ENCODE data around the gene GAREM1. TPM values are rescaled to one million over a fixed set of nuclear protein-coding genes. Genes with fewer than 3 reads are reported as not detected.

GAREM1 gene
- polyA plus RNA-seq, 1 of the 3 experiments (the other 2 are of a cell fraction) = 2.8 TPM

GRCh38 chr18:32328974-32329373 is 141.7 kb downstream of the GAREM1 start:
- Histone ChIP-seq H3K9me3 (no peaks in the 10 kb centered on the region), H3K4me3 (ENCODE audit: low read depth in 2 of 2, low read length in 1 of 2) (no peak overlapping the region), H3K4me2 (no peak overlapping the region), H3K4me1 (ENCODE audit: control insufficient read depth in 1 of 2, insufficient read depth in 2 of 2, low read depth in 1 of 2, low read length in 1 of 2) (peaks cover 0 to 5% of the 10 kb centered on the region in 2 experiments; a peak in 2 of 4 replicates), H3K27ac (ENCODE audit: low read depth in 2 of 2, low read length in 1 of 2) (peak overlapping the region in 1 of 2 experiments; percentile 76; a peak in 2 of 4 replicates), H3K36me3 (replicated peaks in 1 of 2; ENCODE audit: control insufficient read depth in 1 of 2, insufficient read depth in 2 of 2, low read length in 1 of 2) (no peaks in the 10 kb centered on the region), H4K20me1 (ENCODE audit: insufficient read depth) (no peaks in the 10 kb centered on the region), H3F3A (replicated peaks; ENCODE audit: insufficient read depth) (peaks cover 10% of the 10 kb centered on the region), H3K9ac (no peak overlapping the region), H3K79me2 (ENCODE audit: insufficient read depth) (no peaks in the 10 kb centered on the region), H3K27me3 (ENCODE audit: insufficient read depth) (no peaks in the 10 kb centered on the region), H2AFZ (ENCODE audit: low read depth) (no peak overlapping the region), H3K9me2 (no peaks in the 10 kb centered on the region)
- 98% methylated on average over 4 of the region's 4 CpGs for WGBS (ENCODE audit: low lambda C conversion rate)
- POLR2A ChIA-PET = no interaction called here
- CTCF ChIA-PET = interaction anchor here (1.4 to 1.9 kb wide), 4 partner anchors 9 to 179 kb away, joined by 3 to 9 read pairs (median 4); partner anchors contain the start of gene GAREM1
- no peak for DNase-seq
- TF ChIP-seq EZH2phosphoT487 (IDR thresholded peaks at IDR 0.05; ENCODE audit: borderline replicate concordance, low read depth) (no peak), GATA2 (CRISPR knock-in tag; IDR thresholded peaks at IDR 0.05) (no peak), MEF2A (IDR thresholded peaks at IDR 0.05; ENCODE audit: borderline replicate concordance, low read depth) (no peak), SMC3 (IDR thresholded peaks at IDR 0.05; ENCODE audit: low read depth, low read length) (no peak), JUND (IDR thresholded peaks at IDR 0.05) (no peak), NFIC (IDR thresholded peaks at IDR 0.05; ENCODE audit: borderline replicate concordance) (no peak)
- TF ChIP-seq, protein P1, sequence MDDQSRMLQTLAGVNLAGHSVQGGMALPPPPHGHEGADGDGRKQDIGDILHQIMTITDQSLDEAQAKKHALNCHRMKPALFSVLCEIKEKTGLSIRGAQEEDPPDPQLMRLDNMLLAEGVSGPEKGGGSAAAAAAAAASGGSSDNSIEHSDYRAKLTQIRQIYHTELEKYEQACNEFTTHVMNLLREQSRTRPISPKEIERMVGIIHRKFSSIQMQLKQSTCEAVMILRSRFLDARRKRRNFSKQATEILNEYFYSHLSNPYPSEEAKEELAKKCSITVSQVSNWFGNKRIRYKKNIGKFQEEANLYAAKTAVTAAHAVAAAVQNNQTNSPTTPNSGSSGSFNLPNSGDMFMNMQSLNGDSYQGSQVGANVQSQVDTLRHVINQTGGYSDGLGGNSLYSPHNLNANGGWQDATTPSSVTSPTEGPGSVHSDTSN (IDR thresholded peaks at IDR 0.05) = no peak
- TF ChIP-seq, protein P2, sequence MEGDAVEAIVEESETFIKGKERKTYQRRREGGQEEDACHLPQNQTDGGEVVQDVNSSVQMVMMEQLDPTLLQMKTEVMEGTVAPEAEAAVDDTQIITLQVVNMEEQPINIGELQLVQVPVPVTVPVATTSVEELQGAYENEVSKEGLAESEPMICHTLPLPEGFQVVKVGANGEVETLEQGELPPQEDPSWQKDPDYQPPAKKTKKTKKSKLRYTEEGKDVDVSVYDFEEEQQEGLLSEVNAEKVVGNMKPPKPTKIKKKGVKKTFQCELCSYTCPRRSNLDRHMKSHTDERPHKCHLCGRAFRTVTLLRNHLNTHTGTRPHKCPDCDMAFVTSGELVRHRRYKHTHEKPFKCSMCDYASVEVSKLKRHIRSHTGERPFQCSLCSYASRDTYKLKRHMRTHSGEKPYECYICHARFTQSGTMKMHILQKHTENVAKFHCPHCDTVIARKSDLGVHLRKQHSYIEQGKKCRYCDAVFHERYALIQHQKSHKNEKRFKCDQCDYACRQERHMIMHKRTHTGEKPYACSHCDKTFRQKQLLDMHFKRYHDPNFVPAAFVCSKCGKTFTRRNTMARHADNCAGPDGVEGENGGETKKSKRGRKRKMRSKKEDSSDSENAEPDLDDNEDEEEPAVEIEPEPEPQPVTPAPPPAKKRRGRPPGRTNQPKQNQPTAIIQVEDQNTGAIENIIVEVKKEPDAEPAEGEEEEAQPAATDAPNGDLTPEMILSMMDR (IDR thresholded peaks at IDR 0.05) = no peak
- TF ChIP-seq, protein P3, sequence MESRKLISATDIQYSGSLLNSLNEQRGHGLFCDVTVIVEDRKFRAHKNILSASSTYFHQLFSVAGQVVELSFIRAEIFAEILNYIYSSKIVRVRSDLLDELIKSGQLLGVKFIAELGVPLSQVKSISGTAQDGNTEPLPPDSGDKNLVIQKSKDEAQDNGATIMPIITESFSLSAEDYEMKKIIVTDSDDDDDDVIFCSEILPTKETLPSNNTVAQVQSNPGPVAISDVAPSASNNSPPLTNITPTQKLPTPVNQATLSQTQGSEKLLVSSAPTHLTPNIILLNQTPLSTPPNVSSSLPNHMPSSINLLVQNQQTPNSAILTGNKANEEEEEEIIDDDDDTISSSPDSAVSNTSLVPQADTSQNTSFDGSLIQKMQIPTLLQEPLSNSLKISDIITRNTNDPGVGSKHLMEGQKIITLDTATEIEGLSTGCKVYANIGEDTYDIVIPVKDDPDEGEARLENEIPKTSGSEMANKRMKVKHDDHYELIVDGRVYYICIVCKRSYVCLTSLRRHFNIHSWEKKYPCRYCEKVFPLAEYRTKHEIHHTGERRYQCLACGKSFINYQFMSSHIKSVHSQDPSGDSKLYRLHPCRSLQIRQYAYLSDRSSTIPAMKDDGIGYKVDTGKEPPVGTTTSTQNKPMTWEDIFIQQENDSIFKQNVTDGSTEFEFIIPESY (IDR thresholded peaks at IDR 0.05; ENCODE audit: borderline replicate concordance, low read depth) = no peak

DNA sequence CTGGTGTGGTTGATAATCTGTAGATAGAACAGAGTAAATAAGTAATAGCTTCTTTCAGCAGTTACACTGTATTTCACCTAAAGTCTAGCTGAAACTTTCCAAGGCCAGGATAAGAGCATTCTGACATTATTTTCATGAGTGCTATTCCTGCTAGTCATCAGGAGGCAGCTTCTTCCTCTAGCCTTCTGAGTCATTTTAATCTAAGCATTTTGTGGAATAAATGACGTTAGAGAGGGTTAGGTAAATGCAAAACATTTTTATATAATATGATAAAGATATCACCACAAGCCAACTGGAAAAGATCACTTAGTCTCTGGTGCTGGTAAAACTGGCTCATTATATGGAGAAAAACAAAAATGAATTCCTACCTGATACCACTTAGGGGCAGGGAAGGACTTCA is 142.3 kb downstream of the GAREM1 start:
- DNase-seq = no peak
- TF ChIP-seq EP300 (IDR thresholded peaks at IDR 0.05; ENCODE audit: borderline replicate concordance in 1 of 2, low read depth in 1 of 2, low read length in 1 of 2) = peak in 1 of 2 experiments; percentile 27; a peak in 1 of 4 replicates
- TF ChIP-seq SMC3 (IDR thresholded peaks at IDR 0.05; ENCODE audit: low read depth, low read length) = 0 out of 2 replicates have a peak, but pooled peaks have one; percentile 4
- TF ChIP-seq, protein P4, sequence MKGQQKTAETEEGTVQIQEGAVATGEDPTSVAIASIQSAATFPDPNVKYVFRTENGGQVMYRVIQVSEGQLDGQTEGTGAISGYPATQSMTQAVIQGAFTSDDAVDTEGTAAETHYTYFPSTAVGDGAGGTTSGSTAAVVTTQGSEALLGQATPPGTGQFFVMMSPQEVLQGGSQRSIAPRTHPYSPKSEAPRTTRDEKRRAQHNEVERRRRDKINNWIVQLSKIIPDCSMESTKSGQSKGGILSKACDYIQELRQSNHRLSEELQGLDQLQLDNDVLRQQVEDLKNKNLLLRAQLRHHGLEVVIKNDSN (IDR thresholded peaks at IDR 0.05; ENCODE audit: borderline replicate concordance, low read depth) = no peak
- no peak for TF ChIP-seq RXRA (IDR thresholded peaks at IDR 0.05; ENCODE audit: borderline replicate concordance, low read depth)
- TF ChIP-seq, protein P5, sequence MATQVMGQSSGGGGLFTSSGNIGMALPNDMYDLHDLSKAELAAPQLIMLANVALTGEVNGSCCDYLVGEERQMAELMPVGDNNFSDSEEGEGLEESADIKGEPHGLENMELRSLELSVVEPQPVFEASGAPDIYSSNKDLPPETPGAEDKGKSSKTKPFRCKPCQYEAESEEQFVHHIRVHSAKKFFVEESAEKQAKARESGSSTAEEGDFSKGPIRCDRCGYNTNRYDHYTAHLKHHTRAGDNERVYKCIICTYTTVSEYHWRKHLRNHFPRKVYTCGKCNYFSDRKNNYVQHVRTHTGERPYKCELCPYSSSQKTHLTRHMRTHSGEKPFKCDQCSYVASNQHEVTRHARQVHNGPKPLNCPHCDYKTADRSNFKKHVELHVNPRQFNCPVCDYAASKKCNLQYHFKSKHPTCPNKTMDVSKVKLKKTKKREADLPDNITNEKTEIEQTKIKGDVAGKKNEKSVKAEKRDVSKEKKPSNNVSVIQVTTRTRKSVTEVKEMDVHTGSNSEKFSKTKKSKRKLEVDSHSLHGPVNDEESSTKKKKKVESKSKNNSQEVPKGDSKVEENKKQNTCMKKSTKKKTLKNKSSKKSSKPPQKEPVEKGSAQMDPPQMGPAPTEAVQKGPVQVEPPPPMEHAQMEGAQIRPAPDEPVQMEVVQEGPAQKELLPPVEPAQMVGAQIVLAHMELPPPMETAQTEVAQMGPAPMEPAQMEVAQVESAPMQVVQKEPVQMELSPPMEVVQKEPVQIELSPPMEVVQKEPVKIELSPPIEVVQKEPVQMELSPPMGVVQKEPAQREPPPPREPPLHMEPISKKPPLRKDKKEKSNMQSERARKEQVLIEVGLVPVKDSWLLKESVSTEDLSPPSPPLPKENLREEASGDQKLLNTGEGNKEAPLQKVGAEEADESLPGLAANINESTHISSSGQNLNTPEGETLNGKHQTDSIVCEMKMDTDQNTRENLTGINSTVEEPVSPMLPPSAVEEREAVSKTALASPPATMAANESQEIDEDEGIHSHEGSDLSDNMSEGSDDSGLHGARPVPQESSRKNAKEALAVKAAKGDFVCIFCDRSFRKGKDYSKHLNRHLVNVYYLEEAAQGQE (IDR thresholded peaks at IDR 0.05; ENCODE audit: low read depth, low read length) = no peak
- peak; percentile 70 for TF ChIP-seq FOSL2 (IDR thresholded peaks at IDR 0.05; ENCODE audit: borderline replicate concordance, low read depth)
- TF ChIP-seq RAD21 (IDR thresholded peaks at IDR 0.05; ENCODE audit: low read length) = peak; percentile 43

More for the DNA sequence above, 142.3 kb downstream of the GAREM1 start:
- POLR2A ChIA-PET = no interaction called here
- Histone ChIP-seq H3K9me2 (no peaks in the 10 kb centered on the region), H3K27ac (ENCODE audit: low read depth in 2 of 2, low read length in 1 of 2) (peak overlapping the region in 1 of 2 experiments; percentile 76; a peak in 2 of 4 replicates), H3K9ac (peak overlapping the region; percentile 23; the same call in 1 of the 2 replicates), H3K4me1 (ENCODE audit: control insufficient read depth in 1 of 2, insufficient read depth in 2 of 2, low read depth in 1 of 2, low read length in 1 of 2) (peaks cover 0 to 5% of the 10 kb centered on the region in 2 experiments; a peak in 2 of 4 replicates), H3K27me3 (ENCODE audit: insufficient read depth) (no peaks in the 10 kb centered on the region), H2AFZ (ENCODE audit: low read depth) (no peak overlapping the region), H3K79me2 (ENCODE audit: insufficient read depth) (no peaks in the 10 kb centered on the region), H3K36me3 (replicated peaks in 1 of 2; ENCODE audit: control insufficient read depth in 1 of 2, insufficient read depth in 2 of 2, low read length in 1 of 2) (no peaks in the 10 kb centered on the region), H4K20me1 (ENCODE audit: insufficient read depth) (no peaks in the 10 kb centered on the region), H3K4me2 (0 out of 2 replicates have a peak overlapping the region, but pooled peaks have one; percentile 6), H3F3A (replicated peaks; ENCODE audit: insufficient read depth) (peaks cover 10% of the 10 kb centered on the region), H3K4me3 (ENCODE audit: low read depth in 2 of 2, low read length in 1 of 2) (no peak overlapping the region), H3K9me3 (no peaks in the 10 kb centered on the region)
- 13% methylated on average over 1 of the region's 1 CpG for WGBS (ENCODE audit: low lambda C conversion rate)
- CTCF ChIA-PET = interaction anchor here (1.4 to 1.9 kb wide), 4 partner anchors 10 to 180 kb away, joined by 3 to 9 read pairs (median 4); partner anchors contain the start of gene GAREM1
